NB4 (cell line): ENCODE measurements around the gene PRCP.

Experiments used
- DNase-seq: peaks from one replicate; pipeline ENCODE4 v3.0.0; 2010; ENCODE audit warnings: low read depth
- H3K4me3 ChIP-seq: one replicate; pipeline ENCODE4 v1.5.1; 2011; ENCODE audit warnings: mild to moderate bottlenecking, low read depth, low read length, moderate library complexity
- CTCF ChIP-seq: IDR thresholded peaks from one replicate; pipeline ENCODE4 v1.5.1; 2012; ENCODE audit warnings: low read depth, low read length
- MAX ChIP-seq: IDR thresholded peaks from 2 replicates; pipeline ENCODE4 v1.6.1; 2011; ENCODE audit warnings: low read depth, low read length
- MYC ChIP-seq: IDR thresholded peaks from 2 replicates; pipeline ENCODE4 v1.6.1; 2011; ENCODE audit warnings: low read depth, low read length
- POLR2A ChIP-seq: IDR thresholded peaks from 2 replicates; pipeline ENCODE4 v1.6.1; 2011; ENCODE audit warnings: mild to moderate bottlenecking; ENCODE audit not compliant: insufficient read length; ENCODE audit errors: extremely low read depth

Gene PRCP

DNA sequence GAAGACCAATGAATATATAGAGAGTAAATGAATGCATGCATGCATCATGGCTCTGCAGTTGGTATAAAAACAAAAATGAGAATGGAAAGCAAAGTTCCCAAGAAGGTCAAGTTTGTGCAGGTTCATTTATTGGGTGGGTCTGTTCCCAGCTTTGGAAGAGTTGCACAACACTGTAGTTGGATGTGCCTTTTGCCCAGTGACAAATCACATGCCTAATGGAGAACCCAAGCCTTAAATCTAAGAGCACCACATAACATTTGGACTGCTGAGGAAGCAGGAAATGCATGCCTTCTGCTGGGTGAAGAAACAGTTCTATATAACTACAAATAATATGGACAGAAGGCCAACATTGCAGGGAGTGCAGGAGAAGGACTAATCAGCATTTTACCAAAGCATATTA lies 30.6 kb downstream of the PRCP start:
- TF ChIP-seq POLR2A = no peak
- TF ChIP-seq MAX = no peak
- TF ChIP-seq CTCF = no peak
- no peak for TF ChIP-seq MYC
- DNase-seq = no peak

GRCh38 chr11:82867495-82868082 lies 32.6 kb downstream of the PRCP start:
- peak; percentile 64 for TF ChIP-seq CTCF
- no peak for TF ChIP-seq MYC
- peak; percentile 88 for DNase-seq
- H3K4me3 ChIP-seq = no peak overlapping the region

More for the DNA sequence above, 30.6 kb downstream of the PRCP start:
- no peak overlapping the region for H3K4me3 ChIP-seq

DNA sequence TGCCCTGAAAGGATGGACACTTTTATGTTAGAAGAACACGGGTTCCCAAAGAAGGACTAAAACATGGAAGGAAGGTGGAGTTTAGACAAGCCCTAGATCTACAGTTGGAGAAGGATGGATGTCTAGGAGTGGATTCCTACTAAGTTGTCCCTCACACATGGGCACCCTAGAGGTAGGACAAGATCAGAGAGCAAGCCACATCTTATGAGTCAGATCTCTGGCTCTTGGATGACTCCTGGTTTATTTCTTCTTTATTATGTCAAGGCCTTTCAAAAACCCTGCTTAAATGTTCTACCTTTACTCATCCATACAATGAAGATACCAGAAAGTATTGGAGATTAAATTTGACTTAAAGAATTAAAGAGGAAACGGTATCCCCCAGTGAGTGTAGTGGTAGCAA lies 34.4 kb downstream of the PRCP start:
- H3K4me3 ChIP-seq = no peak overlapping the region
- DNase-seq = no peak
- TF ChIP-seq MAX (no peak), POLR2A (no peak), CTCF (no peak), MYC (no peak)

DNA sequence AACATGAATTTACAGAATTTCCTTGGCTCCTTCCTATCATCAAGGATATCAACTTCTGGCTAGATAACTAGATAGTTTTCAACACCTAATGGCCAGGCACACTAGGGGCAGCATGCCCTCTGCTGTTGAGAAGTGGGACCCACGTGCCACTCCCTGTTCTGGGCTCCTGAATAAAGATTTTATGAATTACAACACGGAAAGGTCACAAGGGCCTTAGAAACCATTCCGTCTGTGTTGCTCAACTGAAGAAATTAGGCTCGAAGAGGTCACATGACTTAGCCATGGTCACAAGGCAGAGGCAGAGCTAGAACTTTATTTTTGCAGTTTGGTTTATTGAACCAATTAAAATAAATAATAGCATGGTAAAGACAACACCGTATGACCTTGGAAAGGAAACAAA lies 36.0 kb downstream of the PRCP start:
- DNase-seq = peak; percentile 89
- H3K4me3 ChIP-seq = no peak overlapping the region
- TF ChIP-seq POLR2A (no peak), CTCF (peak; percentile 80), MYC (peak; percentile 98), MAX (peak; percentile 99)

DNA sequence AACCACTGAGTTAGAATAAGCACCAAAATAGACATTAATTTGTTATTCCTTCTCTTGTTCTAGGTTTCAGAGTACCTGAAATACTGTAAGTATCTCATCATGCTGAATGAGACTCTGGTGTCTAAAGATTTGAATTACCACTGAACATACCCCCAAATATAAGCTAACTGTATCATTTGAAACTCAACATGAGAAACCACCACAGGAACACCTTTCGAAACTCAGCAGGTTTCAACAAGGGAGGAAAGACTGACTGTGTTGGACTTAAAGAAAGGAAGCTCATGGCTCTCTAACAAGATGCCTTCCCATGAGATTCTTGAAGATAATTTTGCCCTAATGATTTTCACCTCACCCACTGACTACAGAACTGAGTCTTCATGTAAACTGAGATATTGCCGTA lies 37.0 kb downstream of the PRCP start:
- no peak for DNase-seq
- H3K4me3 ChIP-seq = no peak overlapping the region
- TF ChIP-seq POLR2A (no peak), CTCF (no peak), MAX (no peak), MYC (no peak)

GRCh38 chr11:82862379-82862778 lies 37.9 kb downstream of the PRCP start:
- TF ChIP-seq POLR2A = no peak
- no peak for TF ChIP-seq CTCF
- TF ChIP-seq MYC = no peak
- no peak for TF ChIP-seq MAX

More at GRCh38 chr11:82862379-82862778, 37.9 kb downstream of the PRCP start:
- DNase-seq = no peak
- no peak overlapping the region for H3K4me3 ChIP-seq
